Stimulated activated naive CD8-positive, alpha-beta T cell treated with anti-CD3 and anti-CD28 coated beads, Interleukin-15, Interleukin-2, amounts not matched to agents 100 U/mL and 50 U/mL, for 24 hours (primary cell): ENCODE results near the gene IL32.
A peak's percentile ranks its signal among the peaks of the same experiment; 100 is the strongest.

Experiments used
- ATAC-seq: fragments of 150-1000 bp; cut with Tn5 transposase; one replicate; pipeline ENCODE4 v1.10.0; 2021
- DNase-seq: peaks from one replicate; pipeline ENCODE4 v3.0.0; 2021

IL32 gene

DNA sequence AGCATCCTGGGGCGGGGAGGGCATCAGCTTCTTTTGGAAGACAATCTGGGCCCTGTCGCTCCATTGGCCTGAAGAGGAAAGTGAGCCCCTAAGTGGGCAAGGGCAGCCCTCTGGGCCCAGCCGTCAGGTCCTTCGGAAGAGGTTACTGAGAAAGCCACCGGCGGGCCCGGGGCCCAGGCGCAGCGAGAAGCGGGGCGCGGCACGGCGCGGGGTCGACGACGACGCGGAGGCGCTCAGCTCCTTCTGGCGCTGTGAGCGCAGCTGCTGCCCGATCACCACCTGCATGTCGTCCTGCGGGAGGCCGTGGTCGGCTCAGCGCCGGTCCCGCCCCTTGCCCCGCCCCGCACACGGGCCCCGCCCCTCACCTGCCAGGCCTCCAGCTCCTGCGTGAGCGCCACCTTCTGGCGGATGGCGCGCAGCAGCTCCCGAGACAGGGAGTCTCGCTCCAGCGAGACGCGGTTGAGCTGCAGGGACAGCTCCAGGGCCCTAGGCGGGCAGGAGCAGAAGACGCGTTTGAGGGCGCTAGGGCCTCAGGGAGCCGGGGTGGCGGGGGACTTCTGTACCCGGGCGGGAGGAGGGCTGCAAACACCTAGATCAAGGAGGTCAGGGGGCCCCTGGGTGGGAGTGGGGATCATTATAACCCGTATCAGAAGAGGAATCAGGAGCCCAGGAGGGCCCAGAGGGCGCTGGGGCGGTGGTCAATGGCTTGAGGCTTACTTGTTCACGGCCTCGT lies 37.3 kb upstream of the IL32 start:
- DNase-seq (peak; percentile 95), ATAC-seq (peak; percentile 41)

DNA sequence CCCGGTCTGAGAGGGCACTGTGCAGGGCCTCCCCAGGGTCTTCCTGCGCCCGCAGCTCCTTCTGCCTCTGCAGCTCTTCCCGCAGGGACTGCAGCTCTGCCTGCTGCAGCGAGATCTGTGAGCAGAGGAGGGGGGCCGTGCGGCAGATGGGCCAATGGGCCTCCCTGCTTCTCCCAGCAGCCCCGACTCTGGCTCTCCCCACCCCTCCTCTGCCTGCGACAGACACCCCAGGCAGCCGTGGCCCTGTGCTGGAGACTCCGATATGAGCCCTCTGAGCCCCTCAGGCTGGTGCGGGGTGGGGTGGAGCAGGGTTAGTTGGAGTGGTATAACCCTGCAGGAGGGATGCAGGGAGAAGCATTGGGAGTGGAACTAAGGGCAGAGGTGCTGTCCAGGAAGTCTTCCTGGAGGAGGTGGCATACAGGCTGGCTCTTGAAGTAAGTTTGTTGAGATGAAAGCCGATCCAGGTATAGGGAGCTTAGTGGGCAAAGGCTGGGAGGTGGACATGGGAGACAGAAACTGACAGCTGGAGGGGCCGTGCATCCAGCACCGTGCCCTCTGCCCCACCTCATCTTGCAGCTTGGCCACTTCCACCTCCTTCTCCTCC lies 36.6 kb upstream of the IL32 start:
- DNase-seq (no peak), ATAC-seq (no peak)

DNA sequence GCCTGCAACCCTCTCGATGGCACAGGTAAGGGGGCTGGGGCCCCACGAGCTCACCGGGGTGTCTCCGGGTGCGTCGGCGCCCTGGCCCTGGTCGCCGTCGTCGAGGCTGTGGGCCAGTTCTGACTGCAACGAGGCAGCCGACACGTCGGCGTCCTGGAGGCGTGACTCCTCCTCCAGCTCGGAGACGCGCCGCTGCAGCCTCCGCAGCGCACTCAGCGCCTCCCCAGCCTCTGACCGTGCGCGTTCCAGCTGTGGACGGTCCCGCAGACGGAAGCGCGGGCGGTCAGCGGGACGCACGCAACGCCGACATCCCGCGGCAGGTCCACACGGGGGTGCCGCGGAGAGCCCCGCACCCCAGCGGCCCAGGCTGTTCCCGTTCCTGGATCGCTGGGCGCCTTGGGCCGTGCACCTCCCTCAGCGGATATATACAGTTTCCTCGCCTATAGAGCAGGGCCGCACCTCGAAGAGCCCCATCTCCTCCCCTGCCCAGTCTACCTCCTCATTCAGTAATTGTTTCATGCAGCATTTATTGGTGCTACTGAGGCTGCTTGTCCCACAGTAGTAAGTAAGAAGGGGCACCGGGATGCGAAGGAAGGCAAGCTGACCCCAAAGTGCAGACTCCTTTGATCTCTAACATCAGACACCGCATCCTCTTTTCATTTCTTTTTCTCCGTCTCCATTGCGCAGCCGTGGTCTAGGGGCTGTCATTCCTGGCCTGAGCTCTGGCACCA lies 35.8 kb upstream of the IL32 start:
- ATAC-seq (no peak), DNase-seq (peak; percentile 68)

DNA sequence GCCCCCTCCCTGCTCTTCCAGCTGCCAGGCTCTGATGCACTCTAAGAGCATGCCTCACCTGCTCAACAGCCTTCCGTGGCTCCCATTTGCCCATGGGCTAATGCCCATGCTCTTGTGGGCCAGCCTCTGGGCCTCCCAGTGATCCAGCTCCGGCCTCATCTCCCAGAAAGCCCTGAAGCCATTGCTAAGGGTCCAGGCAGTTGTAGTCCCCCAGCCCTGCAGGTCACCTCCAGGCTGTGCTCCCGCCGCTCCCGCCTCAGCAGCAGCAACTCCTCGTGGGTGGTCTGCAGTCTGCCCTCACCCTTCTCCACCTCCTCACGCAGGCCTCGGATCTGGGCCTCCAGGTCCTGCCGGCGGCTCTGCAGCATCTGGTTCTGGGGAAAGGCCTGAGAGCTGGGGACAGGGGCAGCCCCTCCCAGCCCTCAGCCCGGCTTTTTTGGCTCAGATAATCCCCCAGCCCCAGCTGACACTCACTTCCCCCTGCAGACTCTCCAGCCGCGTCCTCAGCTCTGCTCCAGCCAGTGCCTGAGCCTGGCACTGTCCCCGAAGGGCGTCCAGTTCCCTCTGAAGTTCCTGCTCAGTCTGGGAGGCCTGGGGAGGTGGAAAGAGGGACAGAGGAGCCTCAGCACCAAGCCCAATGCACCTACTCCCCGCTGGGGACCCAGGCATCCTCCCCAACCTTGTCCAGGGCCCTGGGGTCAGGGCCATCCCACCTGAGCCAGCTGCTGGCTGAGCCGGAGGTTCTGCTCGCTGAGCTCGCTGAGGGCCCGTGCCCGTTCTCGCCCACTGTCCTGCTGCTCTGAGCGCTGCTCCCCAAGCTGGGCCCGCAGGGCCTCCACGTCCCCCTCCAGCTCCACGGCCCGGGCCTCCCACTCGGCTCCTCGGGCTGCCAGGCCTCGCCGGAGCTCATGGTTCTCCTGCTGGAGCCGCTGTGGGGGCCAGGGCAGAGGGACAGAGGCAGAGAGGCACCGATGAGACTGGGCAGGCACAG lies 34.9 kb upstream of the IL32 start:
- ATAC-seq (no peak), DNase-seq (no peak)

DNA sequence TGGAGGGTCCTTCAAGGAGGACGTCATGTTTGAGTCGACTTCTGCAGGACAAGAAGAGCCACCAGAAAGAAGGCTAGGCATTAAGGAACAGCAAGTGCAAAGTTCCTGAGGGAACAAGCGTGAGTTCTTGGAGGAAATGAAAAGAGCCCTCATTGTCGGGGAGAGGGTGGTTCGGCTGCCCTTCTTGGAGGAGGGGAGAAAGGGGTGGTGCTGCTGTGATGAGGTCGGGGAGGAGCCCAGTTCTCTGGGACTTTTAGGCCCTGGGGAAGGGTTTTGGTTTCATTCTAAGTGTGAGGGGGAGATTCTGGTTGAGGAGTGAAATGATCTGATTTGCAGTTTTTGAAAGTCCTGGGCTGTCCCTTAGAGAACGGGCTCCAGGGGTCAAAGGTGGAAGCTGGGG lies 32.8 kb upstream of the IL32 start:
- ATAC-seq (no peak), DNase-seq (no peak)

DNA sequence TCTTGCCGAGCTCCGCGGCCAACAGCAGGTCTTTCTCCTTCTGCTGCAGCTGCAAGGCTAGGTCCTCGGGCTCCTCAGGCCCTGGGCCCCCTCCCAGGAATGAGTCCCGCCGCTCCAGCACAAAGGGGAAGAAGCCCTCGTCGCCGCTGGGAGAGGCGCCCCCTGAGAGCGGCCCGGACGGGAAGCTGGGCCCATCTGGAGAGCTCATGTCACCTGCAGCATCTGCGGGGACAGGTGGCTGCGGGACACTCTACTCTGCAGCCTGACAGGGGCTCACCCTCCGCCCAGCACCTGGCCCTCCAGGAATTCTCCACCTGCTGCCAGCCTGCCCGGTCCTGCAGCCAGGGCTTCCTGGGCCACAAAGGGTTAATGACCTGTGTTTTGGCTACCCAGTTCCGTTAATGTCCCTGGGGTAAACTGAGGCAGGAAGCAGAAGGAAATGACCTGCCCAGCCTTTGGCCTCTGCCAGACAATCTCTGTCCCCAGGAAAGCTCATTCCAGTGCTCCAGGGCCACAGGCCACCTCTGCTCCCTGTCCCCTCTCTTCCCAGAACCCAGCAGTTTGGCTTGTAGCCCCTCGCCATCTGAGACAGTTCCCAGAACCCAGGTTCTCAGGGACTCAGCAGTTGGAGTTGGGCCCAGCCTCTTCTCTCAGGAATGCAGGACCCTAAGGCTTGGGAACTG lies 30.0 kb upstream of the IL32 start:
- DNase-seq: no peak

DNA sequence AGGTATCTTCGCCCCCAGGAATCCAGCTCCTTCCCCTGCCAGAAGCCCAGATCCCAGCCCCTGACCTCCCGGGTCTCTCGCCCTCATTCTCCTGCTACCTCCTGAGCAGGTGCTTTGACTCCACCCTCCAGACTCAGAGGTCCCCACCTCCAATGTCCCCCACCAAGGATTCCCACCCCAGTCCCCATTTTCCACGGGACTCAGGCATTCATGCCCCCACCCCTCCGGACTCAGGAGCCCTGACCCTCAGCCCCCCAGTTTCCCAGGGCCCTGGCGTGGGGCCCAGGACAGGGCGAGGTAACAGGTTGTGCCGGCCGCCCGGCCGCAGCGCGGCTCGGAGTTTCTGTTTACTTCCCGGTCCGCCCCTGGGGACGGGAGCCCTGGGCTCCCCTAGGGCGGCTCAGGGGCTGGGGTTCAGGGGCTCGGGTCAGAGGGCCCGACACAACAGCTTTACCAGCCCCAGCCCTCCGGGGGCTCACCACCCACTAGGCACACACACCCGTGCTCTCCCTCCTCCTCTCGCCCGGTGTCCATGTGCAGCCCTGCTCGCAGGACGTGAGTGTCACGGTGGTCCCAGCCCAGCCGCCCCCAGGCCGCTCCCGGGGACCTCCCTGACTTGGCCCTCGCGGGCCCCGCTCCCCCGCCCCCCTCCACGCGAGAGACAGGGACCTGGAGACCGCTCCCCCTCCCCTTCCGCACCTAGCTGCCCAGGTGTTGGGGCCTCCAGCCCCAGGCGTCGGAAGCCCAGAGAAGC lies 29.3 kb upstream of the IL32 start:
- DNase-seq (no peak), ATAC-seq (no peak)

More for the DNA sequence above, 30.0 kb upstream of the IL32 start:
- no peak for ATAC-seq

DNA sequence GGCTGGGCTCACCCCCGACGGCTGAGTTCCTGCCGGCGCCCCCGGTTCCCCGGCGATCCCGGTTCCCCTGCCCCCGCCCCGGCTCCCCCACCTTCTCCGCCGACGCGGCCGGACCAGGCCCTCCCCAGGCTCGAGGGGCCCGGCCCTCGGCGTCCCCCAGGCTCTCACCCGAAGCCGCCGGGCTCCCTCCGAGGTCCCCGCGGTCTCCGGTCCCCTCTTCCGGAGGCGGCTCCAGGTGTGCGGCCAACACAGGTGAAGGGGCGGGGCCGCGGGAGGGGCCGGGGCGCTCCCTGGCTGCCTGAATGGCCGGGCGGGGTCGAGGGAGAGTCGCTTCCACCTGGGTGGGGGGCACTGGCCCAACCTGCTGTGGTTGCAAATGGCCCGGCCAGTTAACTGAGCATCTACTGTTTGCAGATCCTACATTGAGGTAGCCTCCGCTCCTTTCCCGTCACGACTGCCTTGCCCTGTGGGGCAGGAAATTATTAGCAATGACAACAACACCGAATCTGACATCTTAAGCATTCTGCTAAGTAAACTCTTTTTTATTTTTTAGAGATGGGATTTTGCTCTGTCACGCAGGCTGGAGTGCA lies 28.6 kb upstream of the IL32 start, which contains the start of gene BICDL2:
BICDL2 (minus strand) TSS at position 219 of the 590 bp plus-strand sequence. CDS start 1,448 bp downstream, outside the sequence.
- ATAC-seq (no peak), DNase-seq (no peak)

DNA sequence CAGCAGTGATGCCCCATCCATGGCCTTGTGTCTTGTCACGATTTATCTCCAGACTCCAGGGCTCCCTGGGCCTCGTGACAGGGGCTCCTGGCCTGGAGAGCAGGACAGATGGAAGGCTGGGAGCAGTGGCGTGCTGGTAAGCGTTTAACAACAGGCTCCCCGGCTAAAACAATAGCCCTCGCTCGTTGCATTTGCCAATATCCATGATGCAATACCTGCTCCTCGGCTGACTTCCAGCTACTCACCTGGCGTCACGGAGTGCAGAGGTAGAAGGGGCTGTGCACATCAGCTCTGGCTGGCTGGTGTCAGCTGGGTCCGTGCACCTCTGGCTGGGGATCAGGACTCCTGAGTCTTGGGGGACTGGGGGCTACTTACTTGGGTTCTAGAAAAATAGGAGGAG lies 27.2 kb upstream of the IL32 start:
- no peak for DNase-seq
- no peak for ATAC-seq

DNA sequence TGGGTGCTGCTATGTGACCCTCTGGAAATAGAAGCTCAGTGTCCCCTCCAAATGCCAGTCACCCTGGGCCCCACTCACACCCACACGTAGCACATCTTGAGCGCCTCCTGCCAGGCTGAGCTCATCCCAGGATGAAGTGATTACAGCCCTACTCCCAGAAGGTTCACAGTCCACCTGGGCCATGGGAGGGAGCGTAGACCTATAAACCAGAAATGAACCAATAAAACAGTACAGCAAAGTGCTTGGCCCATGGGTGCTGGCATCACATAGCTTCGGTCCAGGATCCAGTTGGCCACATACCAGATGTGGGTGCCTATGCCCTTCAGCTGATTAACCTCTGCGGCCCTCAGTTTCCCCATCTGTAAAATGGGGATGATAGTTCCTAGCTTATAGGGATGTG lies 26.5 kb upstream of the IL32 start:
- DNase-seq (no peak), ATAC-seq (no peak)

DNA sequence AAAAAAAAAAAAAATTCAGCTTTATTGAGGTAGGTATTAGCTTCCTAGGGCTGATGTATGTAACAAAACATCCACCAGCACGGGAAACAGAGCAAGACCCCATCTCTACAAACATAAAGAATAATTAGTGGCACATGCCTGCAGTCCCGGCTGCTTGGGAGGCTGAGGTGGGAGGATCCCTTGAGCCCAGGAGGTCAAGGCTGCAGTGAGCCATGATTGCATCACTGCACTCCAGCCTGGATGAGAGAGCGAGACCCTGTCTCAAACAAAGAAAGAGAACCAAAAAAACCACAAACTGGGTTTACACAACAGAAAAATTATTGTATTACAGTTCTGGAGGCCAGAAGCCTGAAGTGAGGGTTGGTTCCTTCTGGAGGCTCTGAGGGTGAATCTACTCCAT lies 23.1 kb upstream of the IL32 start:
- ATAC-seq (no peak), DNase-seq (no peak)

DNA sequence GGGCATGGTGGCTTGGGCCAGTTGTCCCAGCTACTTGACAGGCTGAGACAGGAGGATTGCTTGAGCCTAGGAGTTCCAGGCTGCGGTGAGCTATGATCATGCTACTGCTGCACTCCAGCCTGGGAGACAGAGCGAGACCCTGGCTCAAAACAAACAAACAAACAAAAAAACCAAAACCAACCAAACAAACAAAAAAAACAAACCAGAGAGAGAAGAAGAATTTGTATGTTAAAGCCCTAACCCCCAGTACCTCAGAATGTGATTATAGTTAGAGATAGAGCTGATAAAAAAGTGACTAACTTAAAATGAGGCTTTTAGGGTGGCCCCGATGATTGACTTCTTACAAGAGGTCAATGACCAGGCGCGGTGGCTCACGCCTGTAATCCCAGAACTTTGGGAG lies 20.7 kb upstream of the IL32 start:
- ATAC-seq (no peak), DNase-seq (no peak)

DNA sequence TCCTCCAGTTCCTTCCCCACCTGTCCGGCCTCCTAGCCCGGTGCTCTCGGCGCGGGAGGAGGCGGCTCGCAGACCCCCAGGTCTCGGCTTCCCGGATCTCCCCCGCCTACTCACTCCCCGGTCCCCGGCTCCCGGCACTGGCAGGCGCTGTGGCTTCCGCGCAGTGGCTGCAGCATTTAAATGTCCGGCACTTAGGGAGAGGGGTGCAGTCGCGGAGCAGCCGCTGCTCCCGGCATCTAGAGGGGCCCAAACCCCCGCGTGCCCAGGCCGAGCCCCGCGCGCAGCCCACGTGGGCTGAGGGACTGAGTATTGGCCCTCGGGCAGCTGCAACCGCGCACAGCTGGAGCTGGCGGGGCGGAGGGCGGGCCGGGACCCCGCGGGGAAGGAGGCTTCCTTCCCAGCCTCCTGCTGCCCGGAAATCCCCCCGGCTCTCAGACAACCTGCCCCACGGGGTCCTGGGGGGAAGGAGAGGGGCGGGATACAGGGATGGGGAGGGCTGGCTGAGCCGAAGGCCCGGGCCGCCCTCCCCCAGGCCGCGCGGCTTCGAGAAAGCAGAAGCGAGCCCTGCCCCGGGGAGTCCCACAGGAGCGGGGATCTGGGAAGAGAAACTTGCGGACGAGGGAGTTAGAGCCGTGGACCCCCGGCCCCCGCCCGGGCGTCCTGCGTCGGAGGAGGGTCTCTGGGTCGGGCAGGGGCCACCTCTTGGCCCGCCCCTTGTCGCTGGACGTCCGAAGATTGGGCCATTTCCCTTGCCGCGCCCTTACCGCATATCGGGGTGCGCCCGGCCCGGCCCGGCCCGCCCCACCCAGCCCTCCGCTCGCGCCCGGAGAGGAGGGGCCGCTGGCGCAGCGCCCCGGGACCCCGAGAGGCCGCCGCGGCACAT lies 19.4 kb upstream of the IL32 start, which contains the start of gene MMP25:
MMP25 (plus strand) TSS at position 804 of the 883 bp plus-strand sequence. CDS start 357 bp downstream, outside the sequence.
- DNase-seq (no peak), ATAC-seq (no peak)

DNA sequence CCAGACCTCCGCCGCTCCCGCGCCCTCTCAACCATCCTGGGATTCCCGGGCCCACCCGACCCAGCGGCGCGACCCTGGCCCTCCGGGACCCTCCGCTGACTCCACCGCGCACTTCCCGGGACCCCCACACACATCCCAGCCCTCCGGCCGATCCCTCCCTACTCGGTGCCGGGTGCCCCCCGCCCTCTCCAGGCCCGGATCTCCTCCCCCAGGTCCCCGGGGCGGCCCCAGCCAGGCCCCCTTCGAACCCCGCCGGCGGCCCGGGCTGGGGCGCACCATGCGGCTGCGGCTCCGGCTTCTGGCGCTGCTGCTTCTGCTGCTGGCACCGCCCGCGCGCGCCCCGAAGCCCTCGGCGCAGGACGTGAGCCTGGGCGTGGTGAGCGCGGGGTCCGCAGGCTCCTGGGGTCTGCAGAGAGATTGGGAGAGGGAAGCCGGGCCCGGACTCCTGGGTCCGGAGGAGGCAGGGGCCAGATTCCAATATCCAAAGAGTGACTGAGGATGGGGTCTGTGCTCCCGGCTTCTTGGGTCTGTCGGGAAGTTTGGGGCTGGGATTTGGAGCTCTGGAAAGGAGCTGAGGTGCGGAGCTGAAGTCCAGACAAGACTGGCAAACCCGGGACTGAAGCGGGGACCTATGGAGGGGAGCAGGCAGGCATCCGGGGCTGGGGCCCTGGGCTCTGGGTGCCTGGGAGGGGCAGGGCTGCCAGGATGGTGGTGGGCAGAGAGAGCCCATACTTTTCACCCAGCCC lies 18.6 kb upstream of the IL32 start:
- DNase-seq (no peak), ATAC-seq (no peak)

DNA sequence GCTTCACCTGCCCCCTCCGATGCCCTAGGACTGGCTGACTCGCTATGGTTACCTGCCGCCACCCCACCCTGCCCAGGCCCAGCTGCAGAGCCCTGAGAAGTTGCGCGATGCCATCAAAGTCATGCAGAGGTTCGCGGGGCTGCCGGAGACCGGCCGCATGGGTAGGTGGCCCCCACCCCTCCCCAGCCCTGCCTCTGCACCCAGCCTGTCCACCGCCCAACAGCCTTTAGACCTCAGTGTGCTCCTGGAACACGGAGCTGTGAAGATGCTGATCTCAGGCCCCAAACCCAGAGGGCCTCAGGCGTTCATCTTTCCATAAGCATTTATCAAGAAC lies 18.1 kb upstream of the IL32 start:
- DNase-seq (no peak), ATAC-seq (no peak)

DNA sequence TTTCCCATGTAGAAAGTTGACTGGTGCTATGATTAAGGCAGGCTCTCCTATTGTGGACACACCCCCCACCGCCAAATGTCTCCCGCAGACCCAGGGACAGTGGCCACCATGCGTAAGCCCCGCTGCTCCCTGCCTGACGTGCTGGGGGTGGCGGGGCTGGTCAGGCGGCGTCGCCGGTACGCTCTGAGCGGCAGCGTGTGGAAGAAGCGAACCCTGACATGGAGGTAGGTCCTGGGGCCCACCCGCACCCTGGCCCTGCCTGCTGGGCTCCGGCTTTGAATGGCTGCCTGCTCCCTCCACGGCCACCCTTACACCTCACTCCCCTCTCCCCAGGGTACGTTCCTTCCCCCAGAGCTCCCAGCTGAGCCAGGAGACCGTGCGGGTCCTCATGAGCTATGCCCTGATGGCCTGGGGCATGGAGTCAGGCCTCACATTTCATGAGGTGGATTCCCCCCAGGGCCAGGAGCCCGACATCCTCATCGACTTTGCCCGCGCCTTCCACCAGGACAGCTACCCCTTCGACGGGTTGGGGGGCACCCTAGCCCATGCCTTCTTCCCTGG lies 15.4 kb upstream of the IL32 start:
- no peak for DNase-seq
- no peak for ATAC-seq

DNA sequence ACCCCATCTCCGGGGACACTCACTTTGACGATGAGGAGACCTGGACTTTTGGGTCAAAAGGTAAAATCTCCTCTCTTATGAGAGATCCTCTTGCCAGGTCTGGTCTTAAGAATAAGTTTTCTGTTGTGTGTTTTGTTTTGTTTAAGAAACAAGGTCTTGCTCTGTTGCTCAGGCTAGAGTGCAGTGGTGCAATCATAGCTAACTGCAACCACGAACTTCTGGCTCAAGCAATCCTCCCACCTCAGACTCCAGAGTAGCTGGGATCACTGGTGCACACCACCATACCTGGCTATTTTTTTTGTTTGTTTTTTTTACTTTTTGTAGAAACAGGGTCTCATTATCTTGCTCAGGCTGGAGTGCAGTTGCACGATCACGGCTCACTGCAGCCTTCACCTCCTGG lies 15.0 kb upstream of the IL32 start:
- ATAC-seq: no peak
- no peak for DNase-seq

DNA sequence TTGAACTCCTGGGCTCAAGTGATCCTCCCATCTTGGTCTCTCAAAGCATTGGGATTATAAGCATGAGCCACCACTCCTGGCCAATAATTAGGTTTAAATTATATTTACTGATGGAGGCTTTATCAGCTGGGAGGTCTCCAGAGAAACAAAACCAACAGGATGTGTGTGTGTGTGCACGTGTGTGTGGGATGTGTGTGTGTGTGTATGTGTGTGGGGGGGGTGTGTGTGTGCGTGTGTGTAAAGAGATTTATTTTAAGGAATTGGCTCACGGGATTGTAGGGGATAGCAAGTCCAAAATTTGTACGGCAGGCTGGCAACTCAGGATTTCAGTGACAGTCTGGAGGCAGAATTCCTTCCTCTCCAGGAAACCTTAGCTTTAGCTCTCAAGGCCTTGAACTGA lies 14.4 kb upstream of the IL32 start:
- ATAC-seq: no peak
- no peak for DNase-seq
